Sigmoid colon (tissue), 4 donors: ENCODE measurements around the gene POLR2C.

Experiments used
- EP300 ChIP-seq, 4 donors: sonication (generic); formaldehyde crosslinking; IDR thresholded peaks; one replicate each; pipeline ENCODE4 v1.6.1; 2017; ENCODE audit warnings: antibody characterized with exemption in 4 of 4
- POLR2A ChIP-seq, 2 donors: fragments of 450-650 bp; IDR thresholded peaks; one replicate each; pipeline ENCODE4 v1.6.1; 2016; ENCODE audit warnings: antibody characterized with exemption in 2 of 2, mild to moderate bottlenecking in 2 of 2, moderate library complexity in 2 of 2
- POLR2AphosphoS5 ChIP-seq, 4 donors: sonication (generic); formaldehyde crosslinking; IDR thresholded peaks; one replicate each; pipeline ENCODE4 v1.6.1; 2017; ENCODE audit warnings: antibody characterized with exemption in 4 of 4
- TF ChIP-seq, protein P1 (sequence below), 4 experiments: fragments of 450-650 bp in 3 of 4; fragments of 200-600 bp in 1 of 4; IDR thresholded peaks; one replicate each; pipeline ENCODE4 v1.5.1; 2016 to 2019; ENCODE audit warnings: antibody characterized with exemption in 4 of 4, mild to moderate bottlenecking in 3 of 4, moderate library complexity in 2 of 4

GRCh38 chr16:57452021-57452420, 10.5 kb upstream of the POLR2C start:
- TF ChIP-seq POLR2A (IDR thresholded peaks at IDR 0.05) = no peak
- TF ChIP-seq, protein P1, sequence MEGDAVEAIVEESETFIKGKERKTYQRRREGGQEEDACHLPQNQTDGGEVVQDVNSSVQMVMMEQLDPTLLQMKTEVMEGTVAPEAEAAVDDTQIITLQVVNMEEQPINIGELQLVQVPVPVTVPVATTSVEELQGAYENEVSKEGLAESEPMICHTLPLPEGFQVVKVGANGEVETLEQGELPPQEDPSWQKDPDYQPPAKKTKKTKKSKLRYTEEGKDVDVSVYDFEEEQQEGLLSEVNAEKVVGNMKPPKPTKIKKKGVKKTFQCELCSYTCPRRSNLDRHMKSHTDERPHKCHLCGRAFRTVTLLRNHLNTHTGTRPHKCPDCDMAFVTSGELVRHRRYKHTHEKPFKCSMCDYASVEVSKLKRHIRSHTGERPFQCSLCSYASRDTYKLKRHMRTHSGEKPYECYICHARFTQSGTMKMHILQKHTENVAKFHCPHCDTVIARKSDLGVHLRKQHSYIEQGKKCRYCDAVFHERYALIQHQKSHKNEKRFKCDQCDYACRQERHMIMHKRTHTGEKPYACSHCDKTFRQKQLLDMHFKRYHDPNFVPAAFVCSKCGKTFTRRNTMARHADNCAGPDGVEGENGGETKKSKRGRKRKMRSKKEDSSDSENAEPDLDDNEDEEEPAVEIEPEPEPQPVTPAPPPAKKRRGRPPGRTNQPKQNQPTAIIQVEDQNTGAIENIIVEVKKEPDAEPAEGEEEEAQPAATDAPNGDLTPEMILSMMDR (IDR thresholded peaks at IDR 0.05) = no peak
- no peak for TF ChIP-seq POLR2AphosphoS5 (IDR thresholded peaks at IDR 0.05)
- no peak for TF ChIP-seq EP300 (IDR thresholded peaks at IDR 0.05)
